HepG2 (cell line): ENCODE measurements around the gene MYL9. TPM values are rescaled to one million over a fixed set of nuclear protein-coding genes. Genes with fewer than 3 reads are reported as not detected.

Source experiments
- AHR ChIP-seq: IDR thresholded peaks from 2 replicates; pipeline ENCODE4 v1.6.1; 2018; ENCODE audit warnings: missing genetic modification reagents, missing compliant biosample characterization
- DZIP1 ChIP-seq: sonication (generic); formaldehyde crosslinking; IDR thresholded peaks from 2 replicates; pipeline ENCODE4 v1.5.0; 2020; ENCODE audit warnings: mild to moderate bottlenecking, missing genetic modification reagents
- E2F2 ChIP-seq: sonication (generic); formaldehyde crosslinking; IDR thresholded peaks from 2 replicates; pipeline ENCODE4 v1.4.0; 2020; ENCODE audit warnings: missing genetic modification reagents, borderline replicate concordance
- MLLT10 ChIP-seq: sonication (generic); formaldehyde crosslinking; IDR thresholded peaks from 2 replicates; pipeline ENCODE4 v1.4.0; 2020; ENCODE audit warnings: missing genetic modification reagents
- MYNN ChIP-seq: sonication (generic); formaldehyde crosslinking; IDR thresholded peaks from 2 replicates; pipeline ENCODE4 v1.4.0; 2020; ENCODE audit warnings: mild to moderate bottlenecking, low read depth, missing genetic modification reagents
- NFE2L1 ChIP-seq: sonication (generic); formaldehyde crosslinking; IDR thresholded peaks from 2 replicates; pipeline ENCODE4 v1.4.0; 2020; ENCODE audit warnings: missing genetic modification reagents, mild to moderate bottlenecking, borderline replicate concordance
- PBX2 ChIP-seq: IDR thresholded peaks from 2 replicates; pipeline ENCODE4 v1.6.1; 2016; ENCODE audit warnings: control low read depth
- SP5 ChIP-seq: IDR thresholded peaks from 2 replicates; pipeline ENCODE4 v1.6.1; 2016; ENCODE audit warnings: low read depth, borderline replicate concordance
- STAT5B ChIP-seq: sonication (generic); formaldehyde crosslinking; IDR thresholded peaks from 2 replicates; pipeline ENCODE4 v1.4.0; 2020; ENCODE audit warnings: missing genetic modification reagents
- TAF15 ChIP-seq: fragments of 200-400 bp; formaldehyde crosslinking; IDR thresholded peaks from one replicate; pipeline ENCODE4 v1.6.1; 2018; ENCODE audit warnings: mild to moderate bottlenecking, low read depth, low read length; ENCODE audit not compliant: poor library complexity, severe bottlenecking
- TBX3 ChIP-seq: fragments of 450-650 bp; IDR thresholded peaks from 2 replicates; pipeline ENCODE4 v1.6.1; 2017; ENCODE audit warnings: antibody characterized with exemption, mild to moderate bottlenecking, inconsistent platforms, borderline replicate concordance
- TP53 ChIP-seq: sonication (generic); formaldehyde crosslinking; conservative IDR thresholded peaks from 2 replicates; pipeline ENCODE4 v1.4.0; 2020; ENCODE audit warnings: missing genetic modification reagents
- ZNF496 ChIP-seq: sonication (generic); formaldehyde crosslinking; IDR thresholded peaks from 2 replicates; pipeline ENCODE4 v1.8.1; 2023; ENCODE audit warnings: mild to moderate bottlenecking, moderate library complexity, missing genetic modification reagents; ENCODE audit not compliant: insufficient replicate concordance
- ZNF576 ChIP-seq: sonication (generic); formaldehyde crosslinking; IDR thresholded peaks from 2 replicates; pipeline ENCODE4 v1.4.0; 2020; ENCODE audit warnings: mild to moderate bottlenecking, missing genetic modification reagents
- ZNF616 ChIP-seq: sonication (generic); formaldehyde crosslinking; IDR thresholded peaks from 2 replicates; pipeline ENCODE4 v1.5.0; 2020; ENCODE audit warnings: low read depth, mild to moderate bottlenecking, missing genetic modification reagents
- ZNF629 ChIP-seq: sonication (generic); formaldehyde crosslinking; conservative IDR thresholded peaks from 2 replicates; pipeline ENCODE4 v1.5.0; 2020; ENCODE audit warnings: missing genetic modification reagents
- ZNF772 ChIP-seq: sonication (generic); formaldehyde crosslinking; IDR thresholded peaks from 2 replicates; pipeline ENCODE4 v1.5.0; 2020; ENCODE audit warnings: mild to moderate bottlenecking, missing genetic modification reagents
- ZSCAN22 ChIP-seq: sonication (generic); formaldehyde crosslinking; IDR thresholded peaks from 2 replicates; pipeline ENCODE4 v1.4.0; 2020; ENCODE audit warnings: mild to moderate bottlenecking, missing genetic modification reagents
- ZSCAN9 ChIP-seq: IDR thresholded peaks from 2 replicates; pipeline ENCODE4 v1.6.1; 2016; ENCODE audit warnings: borderline replicate concordance
- polyA plus RNA-seq, 8 experiments: library from polyadenylated mRNA; depleted of rRNA in 3 of 8; stranded (reverse) in 7 of 8; unstranded in 1 of 8; fragments of >200 nt; fragmentation: Illumina TruSeq in 4 of 8; extraction: Trizol in 4 of 8; gene quantifications; 2 replicates each; pipeline versions ENCODE4 v1.2.1 to v1.2.3, GENCODE V29; 2011 to 2016; ENCODE audit warnings: low read depth in 4 of 8, missing spikeins in 1 of 8, mixed read lengths in 1 of 8; ENCODE audit not compliant: insufficient read depth in 1 of 8
- total RNA-seq, 5 experiments: library from RNA; depleted of rRNA; stranded (reverse); fragments of >200 nt; fragmentation: Illumina TruSeq; extraction: Trizol; gene quantifications; 2 replicates each; pipeline ENCODE4 v1.2.3, GENCODE V29; 2016; ENCODE audit warnings: low read depth in 1 of 5
- TF ChIP-seq, protein P1 (sequence below): sonication (generic); formaldehyde crosslinking; IDR thresholded peaks from 2 replicates; pipeline ENCODE4 v1.4.0; 2020; ENCODE audit warnings: missing genetic modification reagents
- TF ChIP-seq, protein P2 (sequence below): sonication (generic); formaldehyde crosslinking; IDR thresholded peaks from 2 replicates; pipeline ENCODE4 v1.5.0; 2020; ENCODE audit warnings: missing genetic modification reagents, mild to moderate bottlenecking, borderline replicate concordance

The MYL9 gene
- total and polyA plus RNA-seq, 2 of the 13 experiments (the other 11 are each of a cell fraction or from before 2014, with no cell fraction given): 0.87 to 2.2 TPM

GRCh38 chr20:36571564-36572504 lies 30.5 kb downstream of the MYL9 start (continued):
- TF ChIP-seq ZNF629 (peak; percentile 88), ZSCAN9 (CRISPR knock-in tag) (no peak), ZSCAN22 (CRISPR knock-in tag) (no peak), SP5 (CRISPR knock-in tag) (no peak), MYNN (CRISPR knock-in tag) (no peak), MLLT10 (CRISPR knock-in tag) (no peak), TP53 (CRISPR knock-in tag) (no peak), ZNF772 (CRISPR knock-in tag) (no peak), ZNF616 (CRISPR knock-in tag) (no peak), AHR (no peak), TBX3 (no peak), E2F2 (CRISPR knock-in tag) (no peak), PBX2 (CRISPR knock-in tag) (no peak), TAF15 (no peak), ZNF496 (CRISPR knock-in tag) (no peak), DZIP1 (no peak), STAT5B (no peak), ZNF576 (CRISPR knock-in tag) (no peak), NFE2L1 (CRISPR knock-in tag) (no peak)
- TF ChIP-seq, protein P1, sequence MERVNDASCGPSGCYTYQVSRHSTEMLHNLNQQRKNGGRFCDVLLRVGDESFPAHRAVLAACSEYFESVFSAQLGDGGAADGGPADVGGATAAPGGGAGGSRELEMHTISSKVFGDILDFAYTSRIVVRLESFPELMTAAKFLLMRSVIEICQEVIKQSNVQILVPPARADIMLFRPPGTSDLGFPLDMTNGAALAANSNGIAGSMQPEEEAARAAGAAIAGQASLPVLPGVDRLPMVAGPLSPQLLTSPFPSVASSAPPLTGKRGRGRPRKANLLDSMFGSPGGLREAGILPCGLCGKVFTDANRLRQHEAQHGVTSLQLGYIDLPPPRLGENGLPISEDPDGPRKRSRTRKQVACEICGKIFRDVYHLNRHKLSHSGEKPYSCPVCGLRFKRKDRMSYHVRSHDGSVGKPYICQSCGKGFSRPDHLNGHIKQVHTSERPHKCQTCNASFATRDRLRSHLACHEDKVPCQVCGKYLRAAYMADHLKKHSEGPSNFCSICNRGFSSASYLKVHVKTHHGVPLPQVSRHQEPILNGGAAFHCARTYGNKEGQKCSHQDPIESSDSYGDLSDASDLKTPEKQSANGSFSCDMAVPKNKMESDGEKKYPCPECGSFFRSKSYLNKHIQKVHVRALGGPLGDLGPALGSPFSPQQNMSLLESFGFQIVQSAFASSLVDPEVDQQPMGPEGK (CRISPR knock-in tag): peak; percentile 84
- TF ChIP-seq, protein P2, sequence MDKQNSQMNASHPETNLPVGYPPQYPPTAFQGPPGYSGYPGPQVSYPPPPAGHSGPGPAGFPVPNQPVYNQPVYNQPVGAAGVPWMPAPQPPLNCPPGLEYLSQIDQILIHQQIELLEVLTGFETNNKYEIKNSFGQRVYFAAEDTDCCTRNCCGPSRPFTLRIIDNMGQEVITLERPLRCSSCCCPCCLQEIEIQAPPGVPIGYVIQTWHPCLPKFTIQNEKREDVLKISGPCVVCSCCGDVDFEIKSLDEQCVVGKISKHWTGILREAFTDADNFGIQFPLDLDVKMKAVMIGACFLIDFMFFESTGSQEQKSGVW: no peak
